Choroid plexus epithelial cell (primary cell): ENCODE data around the gene FUT3.

Source experiments
- DNase-seq: peaks from one replicate; pipeline ENCODE4 v3.0.0-alpha.2; 2010; ENCODE audit warnings: low read depth
- H3K4me3 ChIP-seq: 2 replicates; pipeline ENCODE4 v1.5.1; 2011; ENCODE audit warnings: low read depth, mild to moderate bottlenecking, control low read depth, low read length, moderate library complexity
- CTCF ChIP-seq: conservative IDR thresholded peaks from 2 replicates; pipeline ENCODE4 v1.5.1; 2011; ENCODE audit warnings: low read depth, mild to moderate bottlenecking, control low read depth, inconsistent platforms, low read length, moderate library complexity

Gene FUT3

GRCh38 chr19:5817218-5817617 is 34.0 kb downstream of the FUT3 start:
- no peak overlapping the region for H3K4me3 ChIP-seq
- no peak for TF ChIP-seq CTCF
- no peak for DNase-seq

GRCh38 chr19:5814852-5815246 is 36.4 kb downstream of the FUT3 start:
- no peak for TF ChIP-seq CTCF
- DNase-seq = no peak
- no peak overlapping the region for H3K4me3 ChIP-seq

GRCh38 chr19:5814123-5814851 is 37.0 kb downstream of the FUT3 start:
- no peak for TF ChIP-seq CTCF

GRCh38 chr19:5811117-5811516 is 40.1 kb downstream of the FUT3 start:
- DNase-seq = no peak
- TF ChIP-seq CTCF = no peak
- no peak overlapping the region for H3K4me3 ChIP-seq

More at GRCh38 chr19:5814123-5814851, 37.0 kb downstream of the FUT3 start:
- H3K4me3 ChIP-seq = no peak overlapping the region
- no peak for DNase-seq

DNA sequence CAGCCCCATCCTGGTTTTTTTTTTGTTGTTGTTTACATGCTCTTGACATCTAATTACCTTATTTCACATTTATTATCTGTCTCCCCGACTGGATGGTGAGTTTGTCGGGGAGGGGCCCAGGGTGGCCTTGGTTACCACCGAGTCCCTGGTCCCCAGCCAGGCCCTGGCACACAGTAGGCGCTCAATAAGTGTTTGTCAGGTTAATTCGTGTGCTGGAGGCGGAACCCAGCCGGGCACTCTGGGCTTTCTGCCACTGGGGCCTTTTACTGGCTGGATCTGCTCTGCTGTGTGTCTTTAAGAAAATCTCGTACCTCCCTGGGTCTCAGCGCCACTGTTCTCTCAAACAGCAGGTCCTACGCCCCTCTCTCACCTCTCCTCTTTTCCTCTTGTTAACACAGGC is 41.8 kb downstream of the FUT3 start:
- H3K4me3 ChIP-seq = no peak overlapping the region
- no peak for DNase-seq
- TF ChIP-seq CTCF = no peak

DNA sequence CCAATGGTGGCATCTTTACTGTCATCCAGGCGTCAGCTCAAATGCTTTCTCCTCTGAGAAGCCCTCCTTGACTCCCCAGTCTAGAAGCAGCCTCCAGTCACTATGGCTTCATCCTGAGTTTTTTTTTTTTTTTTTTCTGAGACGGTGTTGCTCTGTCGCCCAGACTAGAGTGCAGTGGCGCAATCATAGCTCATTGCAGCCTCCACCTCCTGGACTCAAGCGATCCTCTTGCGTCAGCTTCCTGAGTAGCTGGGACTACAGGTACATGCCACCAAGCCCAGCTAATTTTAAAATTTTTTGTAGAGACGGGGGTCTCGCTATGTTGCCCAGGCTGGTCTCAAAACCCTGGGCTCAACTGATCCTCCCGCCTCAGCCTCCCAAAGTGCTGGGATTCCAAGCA is 42.2 kb downstream of the FUT3 start:
- no peak overlapping the region for H3K4me3 ChIP-seq
- TF ChIP-seq CTCF = no peak
- no peak for DNase-seq

DNA sequence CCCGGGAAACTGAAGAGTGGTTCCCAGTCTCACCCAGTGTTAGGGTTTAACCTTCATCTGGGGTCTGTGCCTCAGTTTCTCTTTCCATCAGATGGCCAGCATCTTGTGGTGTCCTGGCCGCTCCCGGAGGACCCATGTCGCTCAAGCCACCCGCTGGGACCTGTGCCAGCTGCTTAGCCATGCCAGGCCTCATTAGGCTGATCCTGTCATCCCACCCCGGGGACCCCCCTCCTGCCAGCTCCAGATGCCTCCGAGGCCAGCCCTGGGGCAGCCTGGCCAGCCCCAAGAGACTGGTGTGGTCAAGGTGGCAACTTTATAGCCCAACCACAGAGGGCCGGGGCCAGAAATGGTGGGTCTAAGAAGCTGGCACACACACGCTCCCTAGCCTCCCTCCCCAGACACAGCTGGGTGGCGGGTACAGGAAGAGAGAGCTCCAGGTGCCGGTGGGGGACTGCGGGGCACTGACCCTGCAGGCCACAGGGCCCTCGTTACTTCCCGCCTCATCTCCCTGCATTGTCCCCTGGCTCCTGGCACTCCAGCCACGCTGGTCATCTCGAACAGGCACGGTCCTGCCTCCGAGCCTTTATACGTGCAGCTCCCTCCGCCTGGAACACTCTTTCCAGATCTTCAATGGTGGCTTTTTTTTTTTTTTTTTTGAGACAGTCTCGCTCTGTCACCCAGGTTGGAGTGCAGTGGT is 43.0 kb downstream of the FUT3 start:
- TF ChIP-seq CTCF = no peak
- H3K4me3 ChIP-seq = no peak overlapping the region
- DNase-seq = no peak
